Brain microvascular endothelial cell (primary cell): ENCODE data around the gene BEST2.
A peak's percentile ranks its signal among the peaks of the same experiment; 100 is the strongest.

Experiments used
- DNase-seq: peaks from one replicate; pipeline ENCODE4 v3.0.0-alpha.2; 2020
- H3K27ac ChIP-seq: fragments of 250-450 bp; sonication (Bioruptor Pico); 2 replicates; pipeline ENCODE4 v1.5.1; 2020; ENCODE audit warnings: mild to moderate bottlenecking, moderate library complexity
- H3K27me3 ChIP-seq: fragments of 250-450 bp; sonication (Bioruptor Pico); replicated peaks from 2 replicates; pipeline ENCODE4 v1.5.1; 2020; ENCODE audit warnings: mild to moderate bottlenecking
- H3K36me3 ChIP-seq: fragments of 250-450 bp; sonication (Bioruptor Pico); replicated peaks from 2 replicates; pipeline ENCODE4 v1.5.1; 2020; ENCODE audit warnings: mild to moderate bottlenecking
- H3K4me3 ChIP-seq: 2 replicates; pipeline ENCODE4 v1.5.1; 2011; ENCODE audit warnings: low read depth, mild to moderate bottlenecking, control low read depth, low read length, moderate library complexity
- in situ Hi-C: cut with HindIII; loops from 2 replicates; pipeline ENCODE4 v1.10.0; 2017; ENCODE audit warnings: low sequenced_read_pairs, low pct_ligation_motif_present
- TF ChIP-seq, protein P1 (sequence below): IDR thresholded peaks from 2 replicates; pipeline ENCODE4 v1.5.1; 2011; ENCODE audit warnings: low read depth, mild to moderate bottlenecking, moderate library complexity, low read length, control low read depth, inconsistent platforms; ENCODE audit errors: missing control alignments

BEST2 gene

DNA sequence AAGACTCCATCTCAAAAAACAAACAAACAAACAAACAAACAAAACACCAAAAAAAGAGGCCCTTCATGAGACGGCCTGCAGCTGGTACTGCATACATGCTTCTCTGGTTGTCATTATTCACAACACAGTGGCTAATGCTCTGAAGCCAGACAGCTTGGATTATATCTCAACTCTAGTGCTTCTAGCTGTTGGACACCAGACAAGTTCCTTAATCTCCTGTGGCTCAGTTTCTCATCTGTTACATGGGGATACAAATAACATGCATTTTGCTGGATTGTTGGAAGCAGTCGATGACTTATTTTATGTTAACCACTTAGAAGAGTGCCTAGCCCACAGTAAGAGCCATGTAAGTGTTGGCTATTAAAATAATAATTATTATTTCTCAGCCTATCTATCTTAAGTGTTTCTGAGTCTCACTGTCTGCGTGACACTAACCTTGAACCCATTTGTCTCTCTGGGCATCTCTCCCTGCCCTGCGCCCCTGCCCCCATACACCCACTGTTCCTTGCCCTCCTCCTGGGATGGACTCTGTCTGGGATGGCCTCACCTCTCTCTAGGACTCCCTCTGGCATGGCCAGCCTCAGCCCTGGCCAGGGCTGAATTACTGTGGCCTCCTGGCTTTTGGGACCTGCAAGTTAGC is 36.6 kb downstream of the BEST2 start:
- H3K36me3 ChIP-seq, result peaks cover 2% of the 10 kb centered on the region
- H3K27ac ChIP-seq, result peak overlapping the region; percentile 89
- in situ Hi-C loops, result no loop called here
- no peaks in the 10 kb centered on the region for H3K27me3 ChIP-seq
- H3K4me3 ChIP-seq, result no peak overlapping the region
- TF ChIP-seq, protein P1, sequence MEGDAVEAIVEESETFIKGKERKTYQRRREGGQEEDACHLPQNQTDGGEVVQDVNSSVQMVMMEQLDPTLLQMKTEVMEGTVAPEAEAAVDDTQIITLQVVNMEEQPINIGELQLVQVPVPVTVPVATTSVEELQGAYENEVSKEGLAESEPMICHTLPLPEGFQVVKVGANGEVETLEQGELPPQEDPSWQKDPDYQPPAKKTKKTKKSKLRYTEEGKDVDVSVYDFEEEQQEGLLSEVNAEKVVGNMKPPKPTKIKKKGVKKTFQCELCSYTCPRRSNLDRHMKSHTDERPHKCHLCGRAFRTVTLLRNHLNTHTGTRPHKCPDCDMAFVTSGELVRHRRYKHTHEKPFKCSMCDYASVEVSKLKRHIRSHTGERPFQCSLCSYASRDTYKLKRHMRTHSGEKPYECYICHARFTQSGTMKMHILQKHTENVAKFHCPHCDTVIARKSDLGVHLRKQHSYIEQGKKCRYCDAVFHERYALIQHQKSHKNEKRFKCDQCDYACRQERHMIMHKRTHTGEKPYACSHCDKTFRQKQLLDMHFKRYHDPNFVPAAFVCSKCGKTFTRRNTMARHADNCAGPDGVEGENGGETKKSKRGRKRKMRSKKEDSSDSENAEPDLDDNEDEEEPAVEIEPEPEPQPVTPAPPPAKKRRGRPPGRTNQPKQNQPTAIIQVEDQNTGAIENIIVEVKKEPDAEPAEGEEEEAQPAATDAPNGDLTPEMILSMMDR, result no peak
- no peak for DNase-seq

- in situ Hi-C loops, result no loop called here
- Histone ChIP-seq H3K27me3 (no peaks in the 10 kb centered on the region), H3K27ac (peak overlapping the region; percentile 89), H3K4me3 (peak overlapping the region; percentile 37), H3K36me3 (peaks cover 2% of the 10 kb centered on the region)
- DNase-seq, result peak; percentile 67
- TF ChIP-seq, protein P1, result no peak
Measured at GRCh38 chr19:12788682-12789097, 37.1 kb downstream of the BEST2 start.

- Histone ChIP-seq H3K27me3 (no peaks in the 10 kb centered on the region), H3K4me3 (peak overlapping the region; percentile 98), H3K27ac (peak overlapping the region; percentile 89), H3K36me3 (peaks cover 2% of the 10 kb centered on the region)
- in situ Hi-C loops, result no loop called here
- TF ChIP-seq, protein P1, result no peak
- DNase-seq, result no peak
Measured at GRCh38 chr19:12789098-12789903, 37.7 kb downstream of the BEST2 start.

- in situ Hi-C loops, result no loop called here
- DNase-seq, result peak; percentile 93
- Histone ChIP-seq H3K4me3 (peak overlapping the region; percentile 98), H3K36me3 (peaks cover 2% of the 10 kb centered on the region), H3K27me3 (no peaks in the 10 kb centered on the region), H3K27ac (peak overlapping the region; percentile 89)
- TF ChIP-seq, protein P1, result no peak
Measured at GRCh38 chr19:12789904-12790619, 38.5 kb downstream of the BEST2 start.

DNA sequence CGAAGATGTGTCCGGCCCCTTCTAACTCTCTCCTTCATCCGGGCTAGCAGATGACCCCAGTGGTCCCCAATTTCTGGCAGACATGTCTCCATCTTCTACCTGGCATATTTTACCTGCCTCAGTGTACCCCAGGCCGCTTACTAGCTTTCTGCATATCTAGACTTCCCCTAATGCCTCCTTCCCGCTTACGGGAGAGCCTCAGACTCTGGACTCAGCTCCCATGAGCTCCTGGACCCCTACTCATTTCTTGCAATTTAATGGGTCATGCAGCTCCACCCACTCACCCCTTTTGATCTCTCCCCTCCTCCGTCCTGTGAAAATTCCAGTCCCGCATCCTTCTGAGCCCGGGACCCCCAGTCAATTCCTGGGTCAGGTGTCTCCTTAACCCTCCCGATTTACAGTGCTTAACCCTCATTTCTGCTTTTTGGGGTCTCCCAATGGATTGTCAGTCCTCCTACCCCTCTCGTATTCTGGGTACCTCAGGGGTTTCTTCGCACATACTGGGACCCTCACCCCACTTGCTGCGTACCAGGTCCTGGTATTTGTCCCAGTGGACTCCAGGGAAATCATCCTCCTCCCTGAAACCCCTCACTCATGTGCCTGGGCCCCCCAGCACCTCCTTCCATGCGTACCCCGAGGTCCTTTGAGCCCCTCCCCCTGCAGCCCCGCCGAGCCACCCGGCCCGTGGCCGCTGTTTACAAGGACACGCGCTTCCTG is 39.2 kb downstream of the BEST2 start:
- H3K27me3 ChIP-seq, result no peaks in the 10 kb centered on the region
- in situ Hi-C loops, result no loop called here
- peak overlapping the region; percentile 98 for H3K4me3 ChIP-seq
- peak overlapping the region; percentile 89 for H3K27ac ChIP-seq
- DNase-seq, result no peak
- TF ChIP-seq, protein P1, result no peak
- H3K36me3 ChIP-seq, result peaks cover 2% of the 10 kb centered on the region
